Heart left ventricle (tissue), 13 donors: ENCODE measurements around the gene TATDN2.

ENCODE experiments used
- POLR2A ChIP-seq, 2 donors: fragments of 450-650 bp; IDR thresholded peaks; one replicate each; pipeline ENCODE4 v1.6.1; 2017; ENCODE audit warnings: antibody characterized with exemption in 2 of 2, mild to moderate bottlenecking in 2 of 2, moderate library complexity in 2 of 2
- TF ChIP-seq, protein P1 (sequence below), 12 donors: fragments of 200-600 bp; sonication (generic) in 4 of 12; IDR thresholded peaks; one replicate each; pipeline versions ENCODE4 v1.5.0 to v1.8.0; 2018 to 2022; ENCODE audit warnings: antibody characterized with exemption in 12 of 12, mild to moderate bottlenecking in 5 of 12
- donor health status: ischemic (EF 13 %, LVEDD 7.1; RV severe dilation, severe dysfunction).
- donor health status: DM: no; HTN: yes; CAD: no.
- donor health status: DM: no; HTN: no; CAD: no.
- donor health status: ischemic (EF 25% LVEDD 6.9; RV normal size, moderate dysfunction).
- donor health status: ischemic (EF 25% LVEDD 5.7; RV mildly dilated, moderate dysfunction).
- donor health status: ischemic (EF 35%, LVEDD 5.7; RV mildly dilated, moderate dysfunction).
- donor health status: nonischemic (EF 11% LVEDD 7.7; RV severe dilation, severe dysfunction).
- donor health status: DM: yes; HTN: yes; CAD: no.
- donor health status: PGD.
- donor health status: ischemic (EF 29% LVEDD 5.4; RV normal size, mild dysfunction).
- donor health status: nonischemic (EF 23%, LVEDD 6.1; RV moderate dilation, normal function).

DNA sequence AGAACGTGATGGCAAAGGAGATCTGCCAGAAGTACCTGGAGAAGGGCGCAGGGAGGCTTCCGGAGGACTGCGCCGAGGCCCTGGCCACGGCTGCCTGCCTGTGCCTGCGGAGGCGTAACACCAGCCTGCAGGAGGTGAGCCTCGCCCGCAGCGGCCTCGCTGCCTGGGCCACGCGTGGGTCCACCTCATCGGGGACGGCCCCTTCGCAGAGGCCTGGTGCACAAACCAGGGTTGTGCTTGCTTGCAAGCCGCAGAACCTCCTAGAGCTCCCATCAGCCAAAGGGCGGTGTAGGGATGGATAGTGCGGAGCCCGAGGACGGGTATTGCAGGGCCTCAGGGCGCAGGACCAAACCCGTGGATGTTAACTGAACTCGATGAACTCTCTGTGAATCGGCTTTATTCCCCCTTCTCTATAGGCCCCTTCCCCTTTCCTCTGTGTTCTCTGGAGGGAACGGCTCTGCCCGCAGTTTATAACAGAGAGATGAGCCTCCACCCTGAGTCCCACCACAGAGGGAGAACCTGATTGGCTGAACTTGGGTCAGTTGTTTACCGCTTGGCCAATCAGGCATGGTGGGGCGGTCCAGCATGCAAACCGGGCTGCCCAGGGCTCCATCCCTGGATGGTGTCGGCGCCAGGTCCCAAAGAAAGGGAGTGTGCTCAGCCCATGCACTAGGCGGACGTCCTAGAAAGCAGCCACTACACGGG, 13.6 kb upstream of the TATDN2 start:
- TF ChIP-seq, protein P1, sequence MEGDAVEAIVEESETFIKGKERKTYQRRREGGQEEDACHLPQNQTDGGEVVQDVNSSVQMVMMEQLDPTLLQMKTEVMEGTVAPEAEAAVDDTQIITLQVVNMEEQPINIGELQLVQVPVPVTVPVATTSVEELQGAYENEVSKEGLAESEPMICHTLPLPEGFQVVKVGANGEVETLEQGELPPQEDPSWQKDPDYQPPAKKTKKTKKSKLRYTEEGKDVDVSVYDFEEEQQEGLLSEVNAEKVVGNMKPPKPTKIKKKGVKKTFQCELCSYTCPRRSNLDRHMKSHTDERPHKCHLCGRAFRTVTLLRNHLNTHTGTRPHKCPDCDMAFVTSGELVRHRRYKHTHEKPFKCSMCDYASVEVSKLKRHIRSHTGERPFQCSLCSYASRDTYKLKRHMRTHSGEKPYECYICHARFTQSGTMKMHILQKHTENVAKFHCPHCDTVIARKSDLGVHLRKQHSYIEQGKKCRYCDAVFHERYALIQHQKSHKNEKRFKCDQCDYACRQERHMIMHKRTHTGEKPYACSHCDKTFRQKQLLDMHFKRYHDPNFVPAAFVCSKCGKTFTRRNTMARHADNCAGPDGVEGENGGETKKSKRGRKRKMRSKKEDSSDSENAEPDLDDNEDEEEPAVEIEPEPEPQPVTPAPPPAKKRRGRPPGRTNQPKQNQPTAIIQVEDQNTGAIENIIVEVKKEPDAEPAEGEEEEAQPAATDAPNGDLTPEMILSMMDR (IDR thresholded peaks at IDR 0.05): no peak
- no peak for TF ChIP-seq POLR2A (IDR thresholded peaks at IDR 0.05)
